Adrenal gland (tissue), 5 donors: ENCODE measurements around the gene MYLK.

Source experiments
- CTCF ChIP-seq, 6 experiments: fragments of 450-650 bp in 4 of 6; fragments of 200-600 bp in 2 of 6; sonication (generic) in 1 of 6; IDR thresholded peaks; 1 replicate in 5 of 6; 2 replicates in 1 of 6; pipeline versions ENCODE4 v1.5.1 to v1.8.0; 2016 to 2021; ENCODE audit warnings: antibody characterized with exemption in 6 of 6, mild to moderate bottlenecking in 2 of 6, moderate library complexity in 1 of 6
- POLR2A ChIP-seq, 2 donors: fragments of 450-650 bp; IDR thresholded peaks; one replicate each; pipeline ENCODE4 v1.6.1; 2017; ENCODE audit warnings: antibody characterized with exemption in 2 of 2, mild to moderate bottlenecking in 2 of 2, moderate library complexity in 1 of 2
- donor health status: DM: no; HTN: no; CAD: no.

GRCh38 chr3:123755085-123755484 lies 129.0 kb downstream of the MYLK start:
- no peak for TF ChIP-seq CTCF (IDR thresholded peaks at IDR 0.05)
- no peak for TF ChIP-seq POLR2A (IDR thresholded peaks at IDR 0.05)
